ENCODE data around the gene TKT. TPM values are rescaled to one million over a fixed set of nuclear protein-coding genes. Genes with fewer than 3 reads are reported as not detected.

Gene TKT
- total RNA-seq, 1 donor = 265 TPM

- no peak for DNase-seq (ENCODE audit: low read depth)
- H3K4me3 ChIP-seq (ENCODE audit: low read depth, low read length) = no peak overlapping the region
- TF ChIP-seq CTCF (IDR thresholded peaks at IDR 0.05; ENCODE audit: insufficient read depth, low read length) = no peak
Observed at GRCh38 chr3:53229606-53230005, 26.2 kb downstream of the TKT start.

GRCh38 chr3:53229171-53229570 is 26.7 kb downstream of the TKT start:
- DNase-seq (ENCODE audit: low read depth) = no peak
- no peak for TF ChIP-seq CTCF (IDR thresholded peaks at IDR 0.05; ENCODE audit: insufficient read depth, low read length)
- H3K4me3 ChIP-seq (ENCODE audit: low read depth, low read length) = no peak overlapping the region

DNA sequence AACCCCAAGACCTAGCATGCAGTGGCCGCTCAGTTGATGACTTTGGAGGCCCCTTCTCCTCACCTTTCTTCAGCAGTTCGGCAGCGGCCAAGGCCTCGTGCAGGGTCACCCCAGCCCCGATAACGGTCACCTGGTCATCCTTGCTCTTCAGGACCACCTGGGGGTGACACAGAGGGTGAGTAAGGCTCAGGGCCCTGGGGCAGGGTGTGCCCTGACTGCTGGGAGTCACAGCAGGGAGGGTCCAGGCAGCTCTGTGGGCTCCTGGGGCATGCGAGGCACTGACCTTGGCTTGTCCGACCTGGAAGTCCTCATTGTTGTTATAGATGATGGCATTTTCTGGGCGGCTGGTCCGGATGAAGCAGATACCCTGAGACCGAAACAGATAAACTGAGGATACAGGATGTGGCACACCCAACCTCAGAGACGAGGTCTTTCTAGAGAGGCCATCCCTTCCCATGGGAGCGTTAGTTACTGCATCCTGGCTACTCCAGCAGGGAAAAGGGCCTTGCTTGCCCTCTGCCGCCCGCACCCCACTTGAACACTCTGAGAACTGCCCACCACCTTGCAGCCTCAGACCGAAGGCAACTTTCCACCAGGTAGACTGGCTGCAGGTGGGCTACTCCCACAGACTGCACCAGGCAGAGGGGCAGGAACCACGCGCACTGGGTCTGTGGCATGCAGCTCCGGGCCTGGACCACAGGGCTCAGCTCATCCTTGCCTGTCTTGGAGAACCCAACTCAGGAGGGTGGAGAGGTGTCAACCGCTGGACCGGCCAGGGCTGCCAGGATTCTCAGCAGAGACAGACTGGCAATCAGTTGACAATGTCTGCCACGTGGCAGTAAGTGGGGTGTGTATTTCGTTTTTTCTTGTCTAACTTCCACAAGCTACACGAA is 27.6 kb downstream of the TKT start:
- no peak overlapping the region for H3K4me3 ChIP-seq (ENCODE audit: low read depth, low read length)
- TF ChIP-seq CTCF (IDR thresholded peaks at IDR 0.05; ENCODE audit: insufficient read depth, low read length) = no peak
- DNase-seq (ENCODE audit: low read depth) = no peak

GRCh38 chr3:53226841-53227407 is 28.9 kb downstream of the TKT start:
- H3K4me3 ChIP-seq (ENCODE audit: low read depth, low read length) = no peak overlapping the region
- DNase-seq (ENCODE audit: low read depth) = no peak

GRCh38 chr3:53226142-53226840 is 29.5 kb downstream of the TKT start:
- no peak for DNase-seq (ENCODE audit: low read depth)
- H3K4me3 ChIP-seq (ENCODE audit: low read depth, low read length) = no peak overlapping the region
- no peak for TF ChIP-seq CTCF (IDR thresholded peaks at IDR 0.05; ENCODE audit: insufficient read depth, low read length)

More at GRCh38 chr3:53226841-53227407, 28.9 kb downstream of the TKT start:
- TF ChIP-seq CTCF (IDR thresholded peaks at IDR 0.05; ENCODE audit: insufficient read depth, low read length) = no peak

DNA sequence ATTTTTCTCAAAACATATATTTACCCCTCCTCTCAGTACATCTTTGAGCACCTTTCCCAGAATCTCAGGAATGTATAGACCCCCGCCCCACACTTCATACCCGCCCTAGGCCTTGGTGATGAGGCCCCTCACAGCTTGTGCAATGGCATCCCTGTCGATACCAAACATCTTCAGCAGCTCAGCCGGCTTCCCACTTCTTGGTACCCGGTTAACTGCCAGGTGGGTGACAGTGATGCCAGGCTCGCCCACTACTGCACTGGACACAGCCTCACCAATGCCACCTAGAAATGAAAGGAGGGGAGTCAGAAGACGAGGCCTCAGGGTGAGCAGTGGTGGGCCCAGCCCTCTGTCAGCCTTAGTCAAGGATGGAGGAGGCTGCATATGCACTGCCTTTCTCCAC is 30.2 kb downstream of the TKT start:
- DNase-seq (ENCODE audit: low read depth) = no peak
- TF ChIP-seq CTCF (IDR thresholded peaks at IDR 0.05; ENCODE audit: insufficient read depth, low read length) = no peak
- H3K4me3 ChIP-seq (ENCODE audit: low read depth, low read length) = no peak overlapping the region

All from fibroblast of the aortic adventitia (primary cell).